K562 (cell line): ENCODE data around the gene TMCO4. TPM values are rescaled to one million over a fixed set of nuclear protein-coding genes. Genes with fewer than 3 reads are reported as not detected.

Experiments
- ATAC-seq: fragments of 200-7000 bp; cut with Tn5 transposase; 3 replicates; pipeline ENCODE4 v1.9.1; 2020; ENCODE audit warnings: moderate library complexity
- BruUV-seq: library from RNA; stranded (reverse); fragments of 400-500 nt; replicated peaks from 2 replicates; lab custom pipeline; 2021; lab: Mats Ljungman, UMichigan
- CTCF ChIA-PET: fragments of 300-600 bp; formaldehyde crosslinking; extraction: SDS; loops from one replicate; lab custom pipeline; 2021; ENCODE audit warnings: low intra/inter-chr PET ratio; lab: Yijun Ruan, JAX
- POLR2A ChIA-PET: fragments of 300-600, 350-650 bp; sonication (Branson Sonifier 250); formaldehyde crosslinking; extraction: SDS; loops from one replicate; lab custom pipeline; 2021; ENCODE audit warnings: antibody characterized with exemption, inconsistent platforms; lab: Yijun Ruan, JAX
- DNase-seq, 4 experiments: peaks; one replicate each; pipeline versions ENCODE4 v3.0.0 to v3.0.0-alpha.2; 2011 to 2018; ENCODE audit warnings: low spot score in 3 of 4, mixed read lengths in 3 of 4; ENCODE audit errors: extremely low read depth in 1 of 4
- FAIRE-seq: peaks from 2 replicates; lab custom pipeline; 2011; peaks lifted over from hg19 to GRCh38; lab: Jason Lieb, UNC
- H2AFZ ChIP-seq: 2 replicates; pipeline ENCODE4 v1.6.0; 2011; ENCODE audit warnings: low read depth, low read length, control low read depth, inconsistent platforms
- H3K27ac ChIP-seq: fragments of 200-600 bp; 3 replicates; pipeline ENCODE4 v1.8.0; 2011; ENCODE audit warnings: low read depth, mild to moderate bottlenecking, control low read depth, inconsistent platforms, low read length, moderate library complexity, mixed read lengths; ENCODE audit errors: extremely low read depth
- H3K27me3 ChIP-seq, 2 experiments: fragments of 300-600 bp in 1 of 2; 2 replicates in 1 of 2; 3 replicates in 1 of 2; pipeline versions ENCODE4 v1.6.0 to v1.8.0; 2011; ENCODE audit warnings: inconsistent platforms in 2 of 2, low read length in 2 of 2, mild to moderate bottlenecking in 1 of 2, mixed read lengths in 1 of 2, moderate library complexity in 1 of 2; ENCODE audit not compliant: control insufficient read depth in 2 of 2, insufficient read depth in 2 of 2
- H3K36me3 ChIP-seq: fragments of 300-600 bp; 3 replicates; pipeline ENCODE4 v1.8.0; 2011; ENCODE audit warnings: mild to moderate bottlenecking, low read length, inconsistent platforms; ENCODE audit not compliant: control insufficient read depth, insufficient read depth
- H3K4me1 ChIP-seq, 2 experiments: fragments of 200-600 bp in 1 of 2; replicated peaks in 1 of 2; 2 replicates in 1 of 2; 3 replicates in 1 of 2; pipeline versions ENCODE4 v1.5.1 to v1.8.0; 2011; ENCODE audit warnings: inconsistent platforms in 2 of 2, low read length in 2 of 2, mild to moderate bottlenecking in 1 of 2, mixed read lengths in 1 of 2, moderate library complexity in 1 of 2; ENCODE audit not compliant: control insufficient read depth in 2 of 2, insufficient read depth in 2 of 2
- H3K4me2 ChIP-seq: 2 replicates; pipeline ENCODE4 v1.6.1; 2011; ENCODE audit warnings: low read length, control low read depth, inconsistent platforms, mixed read lengths; ENCODE audit not compliant: insufficient read depth
- H3K4me3 ChIP-seq: fragments of 200-600 bp; sonication (generic), shearing (Covaris generic); 2 replicates; pipeline ENCODE4 v1.5.1; 2016; ENCODE audit warnings: control low read depth, inconsistent platforms
- H3K79me2 ChIP-seq: fragments of 200-600 bp; 3 replicates; pipeline ENCODE4 v1.8.0; 2011; ENCODE audit warnings: low read length, inconsistent platforms; ENCODE audit not compliant: control insufficient read depth, insufficient read depth
- H3K9ac ChIP-seq, 2 experiments: 2 replicates each; pipeline versions ENCODE4 v1.6.0 to v1.6.1; 2011; ENCODE audit warnings: low read depth in 2 of 2, low read length in 2 of 2, control low read depth in 1 of 2, inconsistent platforms in 1 of 2, mild to moderate bottlenecking in 1 of 2, mixed read lengths in 1 of 2; ENCODE audit not compliant: insufficient read depth in 1 of 2
- H3K9me1 ChIP-seq: one replicate; pipeline ENCODE4 v1.6.0; 2011; ENCODE audit warnings: inconsistent platforms, mild to moderate bottlenecking, low read length, moderate library complexity; ENCODE audit not compliant: control insufficient read depth, insufficient read depth
- H3K9me3 ChIP-seq: replicated peaks from 2 replicates; pipeline ENCODE4 v1.5.1; 2011; ENCODE audit warnings: low read depth, low read length, inconsistent platforms; ENCODE audit not compliant: control insufficient read depth, insufficient read depth
- H4K20me1 ChIP-seq: replicated peaks from 2 replicates; pipeline ENCODE4 v1.6.1; 2011; ENCODE audit warnings: low read length, inconsistent platforms, mixed read lengths; ENCODE audit not compliant: control insufficient read depth, insufficient read depth
- ADNP ChIP-seq: fragments of 200-800 bp; sonication (Bioruptor generic); IDR thresholded peaks from 2 replicates; pipeline ENCODE4 v1.6.1; 2016; ENCODE audit warnings: missing genetic modification characterization, missing compliant biosample characterization
- BCOR ChIP-seq: fragments of 450-650 bp; IDR thresholded peaks from 2 replicates; pipeline ENCODE4 v1.6.1; 2016
- BHLHE40 ChIP-seq: IDR thresholded peaks from 2 replicates; pipeline ENCODE4 v1.6.1; 2011; ENCODE audit warnings: low read length, improper control_type of control experiment
- CHD4 ChIP-seq: fragments of 200-600 bp; sonication (generic); IDR thresholded peaks from 3 replicates; pipeline ENCODE4 v1.6.1; 2012; ENCODE audit warnings: low read depth, mild to moderate bottlenecking, mixed read lengths, low read length, inconsistent platforms; ENCODE audit not compliant: insufficient read depth, insufficient replicate concordance, poor library complexity, severe bottlenecking
- NCOA4 ChIP-seq: fragments of 450-650 bp; IDR thresholded peaks from 2 replicates; pipeline ENCODE4 v1.6.1; 2018; ENCODE audit warnings: mild to moderate bottlenecking; ENCODE audit not compliant: partially characterized antibody
- NFRKB ChIP-seq: fragments of 450-650 bp; IDR thresholded peaks from 2 replicates; pipeline ENCODE4 v1.6.1; 2016; ENCODE audit warnings: low read depth
- RBFOX2 ChIP-seq: fragments of 200-400 bp; formaldehyde crosslinking; IDR thresholded peaks from 2 replicates; pipeline ENCODE4 v1.6.1; 2017; ENCODE audit warnings: low read depth, mild to moderate bottlenecking, low read length, moderate library complexity
- SIN3A ChIP-seq, 2 experiments: fragments of 150-350 bp in 1 of 2; IDR thresholded peaks; 2 replicates each; pipeline ENCODE4 v1.6.1; 2011 to 2016; ENCODE audit warnings: borderline replicate concordance in 2 of 2, low read depth in 2 of 2, low read length in 2 of 2, mild to moderate bottlenecking in 2 of 2, moderate library complexity in 2 of 2; ENCODE audit not compliant: control insufficient read depth in 1 of 2
- TBP ChIP-seq: optimal IDR thresholded peaks from 2 replicates; pipeline ENCODE3; 2011; ENCODE audit warnings: low read depth, low read length, improper control_type of control experiment
- TEAD2 ChIP-seq: fragments of 450-650 bp; IDR thresholded peaks from 2 replicates; pipeline ENCODE4 v1.6.1; 2016; ENCODE audit warnings: missing genetic modification characterization, control low read depth, missing compliant biosample characterization
- ZFP36 ChIP-seq: fragments of 150-350 bp; IDR thresholded peaks from 2 replicates; pipeline ENCODE4 v1.6.1; 2018; ENCODE audit warnings: low read length, low read depth; ENCODE audit not compliant: partially characterized antibody
- ZNF143 ChIP-seq: sonication (generic); formaldehyde crosslinking; IDR thresholded peaks from 2 replicates; pipeline ENCODE4 v1.9.0; 2022; ENCODE audit warnings: mild to moderate bottlenecking, missing genetic modification reagents
- ZNF263 ChIP-seq: sonication (generic); formaldehyde crosslinking; IDR thresholded peaks from 2 replicates; pipeline ENCODE4 v1.8.0; 2022; ENCODE audit warnings: mild to moderate bottlenecking, missing genetic modification reagents, borderline replicate concordance
- ZNF668 ChIP-seq: fragments of 250-450 bp; sonication (Bioruptor Pico); IDR thresholded peaks from 2 replicates; pipeline ENCODE4 v1.8.0; 2022; ENCODE audit warnings: mild to moderate bottlenecking, inconsistent platforms
- WGBS: fragments of 100-300 bp; shearing (Covaris generic); methylation state at CpG from one replicate; pipeline ENCODE4 v1.1.6; 2016; ENCODE audit warnings: low coverage, mixed read lengths; ENCODE audit not compliant: insufficient coverage; ENCODE audit errors: missing lambda C conversion rate; 5-methylcytosine and 5-hydroxymethylcytosine counted together
- in situ Hi-C: fragments of 300-500 bp; cut with MboI; formaldehyde crosslinking; loops from 4 replicates; pipeline ENCODE4 v1.15.0; 2018; ENCODE audit warnings: inconsistent platforms, mixed read lengths
- intact Hi-C: fragments of 100-400 bp; cut with micrococcal nuclease; formaldehyde crosslinking; loops from 2 replicates; pipeline ENCODE4 v1.14.2; 2022
- polyA plus RNA-seq, 8 experiments: library from polyadenylated mRNA; depleted of rRNA in 4 of 8; stranded (reverse) in 5 of 8; unstranded in 3 of 8; fragments of >200 nt; fragmentation: Nextera tagmentation in 2 of 8; fragmentation: Illumina TruSeq in 1 of 8; extraction: Ambion mirVana in 2 of 8; extraction: Trizol in 1 of 8; gene quantifications; 2 replicates each; pipeline versions ENCODE4 v1.2.1 to v1.2.3, GENCODE V29; 2011 to 2014; ENCODE audit warnings: inconsistent platforms in 1 of 8, missing spikeins in 1 of 8
- total RNA-seq, 7 experiments: library from RNA; depleted of rRNA in 6 of 7; stranded (reverse); fragments of >200 nt in 6 of 7; fragmentation: Illumina TruSeq in 2 of 7; extraction: Trizol in 2 of 7; gene quantifications; 2 replicates each; pipeline versions ENCODE4 v1.2.1 to v1.2.3, GENCODE V29; 2011 to 2021; ENCODE audit warnings: low replicate concordance in 1 of 7
- TF ChIP-seq, protein P1 (sequence below): fragments of 250-450 bp; sonication (Bioruptor Pico); IDR thresholded peaks from 2 replicates; pipeline ENCODE4 v1.4.0; 2020; ENCODE audit warnings: mild to moderate bottlenecking, moderate library complexity, borderline replicate concordance

The TMCO4 gene
- total and polyA plus RNA-seq, 9 of the 15 experiments (the other 6 are each of a cell fraction or from before 2014, with no cell fraction given), result 0.06 to 2.1 (median 1.2) TPM

DNA sequence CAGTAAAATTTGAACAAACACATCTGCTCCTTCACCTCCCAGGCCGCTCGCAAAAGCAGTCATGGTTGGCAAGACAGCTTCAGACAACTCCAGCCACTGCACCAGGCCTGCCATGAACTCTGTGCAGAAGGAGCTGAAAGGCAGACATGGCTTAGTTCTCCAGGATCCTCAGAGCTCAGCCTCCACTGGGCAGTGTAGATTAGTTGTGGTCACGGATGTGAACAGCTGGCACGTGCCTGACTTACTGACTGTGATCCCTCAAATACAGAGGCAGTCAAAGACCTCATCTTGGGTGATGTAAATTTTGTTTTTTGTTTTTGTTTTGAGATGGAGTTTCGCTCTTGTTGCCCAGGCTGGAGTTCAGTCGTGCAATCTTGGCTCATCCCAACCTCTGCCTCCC is 28.4 kb downstream of the TMCO4 start:
- ATAC-seq, result no peak
- POLR2A ChIA-PET, result interaction anchor here (1.2 kb wide), 1 partner anchor 16 kb away, joined by 3 read pairs; no protein-coding TSS in a partner anchor
- no TSS peak for BruUV-seq

DNA sequence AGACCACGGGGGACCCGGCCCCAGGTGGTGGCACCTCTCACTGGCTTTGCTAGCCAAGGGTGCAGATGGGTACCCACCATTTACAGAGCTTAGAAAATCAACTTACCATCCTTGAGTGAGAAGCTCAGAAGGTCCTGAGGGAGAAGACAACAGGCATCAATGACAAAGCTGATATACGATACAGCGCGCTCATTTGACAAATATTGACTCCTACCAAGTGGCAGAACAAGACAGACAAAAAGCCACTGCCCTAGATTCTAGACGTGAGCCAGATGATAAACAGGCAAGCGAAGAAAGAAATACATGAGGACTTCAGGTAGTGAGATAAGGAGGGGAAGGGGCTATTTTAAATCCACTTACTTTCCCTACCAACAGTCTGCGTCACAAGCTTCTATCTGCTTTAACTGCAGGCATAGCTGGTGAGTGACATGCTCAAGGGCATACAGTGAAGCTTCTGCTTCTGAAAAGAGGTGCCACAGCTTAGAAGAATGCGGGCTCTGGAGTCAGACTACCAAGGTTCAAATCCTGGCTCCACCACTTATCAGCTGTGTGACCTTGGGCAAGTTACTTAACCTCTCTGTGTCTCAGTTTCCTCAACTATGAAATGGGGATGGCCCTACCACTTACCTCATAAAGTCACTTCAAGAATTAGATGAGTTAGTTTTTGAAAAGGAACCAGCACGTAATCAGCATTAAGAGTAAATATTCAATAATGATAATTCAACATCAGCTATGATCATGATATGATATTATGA is 29.1 kb downstream of the TMCO4 start:
- BruUV-seq, result no TSS peak
- no peak overlapping the region for H3K27ac ChIP-seq
- no peak overlapping the region for H2AFZ ChIP-seq
- no peaks in the 10 kb centered on the region for H3K9me1 ChIP-seq
- peaks cover 32 to 70% of the 10 kb centered on the region in 2 experiments for H3K27me3 ChIP-seq
- intact Hi-C loops, result no loop called here
- H3K4me3 ChIP-seq, result no peak overlapping the region
- peaks cover 4% of the 10 kb centered on the region; the same call in 1 of the 2 replicates for H4K20me1 ChIP-seq
- H3K36me3 ChIP-seq, result no peaks in the 10 kb centered on the region
- in situ Hi-C loops, result no loop called here
- DNase-seq, result no peak
- no peak for ATAC-seq
- 0 out of 5 replicates have a peak, but pooled peaks cover 0 to 2% of the 10 kb centered on the region in 2 experiments for H3K4me1 ChIP-seq
- no peaks in the 10 kb centered on the region for H3K9me3 ChIP-seq
- WGBS, result 31% methylated on average over 10 of the region's 10 CpGs
- H3K79me2 ChIP-seq, result no peaks in the 10 kb centered on the region
- H3K4me2 ChIP-seq, result no peak overlapping the region
- ChIA-PET CTCF (no interaction called here), POLR2A (interaction anchor here (0.7 to 1.2 kb wide), 4 partner anchors 8 to 742 kb away, joined by 3 to 4 read pairs (median 3); no protein-coding TSS in a partner anchor)
- H3K9ac ChIP-seq, result no peak overlapping the region
- FAIRE-seq, result no peak
- TF ChIP-seq, protein P1, sequence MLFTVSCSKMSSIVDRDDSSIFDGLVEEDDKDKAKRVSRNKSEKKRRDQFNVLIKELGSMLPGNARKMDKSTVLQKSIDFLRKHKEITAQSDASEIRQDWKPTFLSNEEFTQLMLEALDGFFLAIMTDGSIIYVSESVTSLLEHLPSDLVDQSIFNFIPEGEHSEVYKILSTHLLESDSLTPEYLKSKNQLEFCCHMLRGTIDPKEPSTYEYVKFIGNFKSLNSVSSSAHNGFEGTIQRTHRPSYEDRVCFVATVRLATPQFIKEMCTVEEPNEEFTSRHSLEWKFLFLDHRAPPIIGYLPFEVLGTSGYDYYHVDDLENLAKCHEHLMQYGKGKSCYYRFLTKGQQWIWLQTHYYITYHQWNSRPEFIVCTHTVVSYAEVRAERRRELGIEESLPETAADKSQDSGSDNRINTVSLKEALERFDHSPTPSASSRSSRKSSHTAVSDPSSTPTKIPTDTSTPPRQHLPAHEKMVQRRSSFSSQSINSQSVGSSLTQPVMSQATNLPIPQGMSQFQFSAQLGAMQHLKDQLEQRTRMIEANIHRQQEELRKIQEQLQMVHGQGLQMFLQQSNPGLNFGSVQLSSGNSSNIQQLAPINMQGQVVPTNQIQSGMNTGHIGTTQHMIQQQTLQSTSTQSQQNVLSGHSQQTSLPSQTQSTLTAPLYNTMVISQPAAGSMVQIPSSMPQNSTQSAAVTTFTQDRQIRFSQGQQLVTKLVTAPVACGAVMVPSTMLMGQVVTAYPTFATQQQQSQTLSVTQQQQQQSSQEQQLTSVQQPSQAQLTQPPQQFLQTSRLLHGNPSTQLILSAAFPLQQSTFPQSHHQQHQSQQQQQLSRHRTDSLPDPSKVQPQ, result no peak
- TF ChIP-seq ZNF263 (CRISPR knock-in tag) (no peak), TEAD2 (no peak), TBP (no peak), RBFOX2 (no peak), CHD4 (peak; percentile 48), ADNP (tag) (peak; percentile 85), ZNF143 (CRISPR knock-in tag) (no peak), BCOR (peak; percentile 91), ZFP36 (peak; percentile 84), NFRKB (no peak)

More for the DNA sequence above, 28.4 kb downstream of the TMCO4 start:
- H3K4me3 ChIP-seq, result no peak overlapping the region
- no peak overlapping the region for H3K4me2 ChIP-seq
- intact Hi-C loops, result no loop called here
- peak; percentile 48 for FAIRE-seq
- no peaks in the 10 kb centered on the region for H3K36me3 ChIP-seq
- CTCF ChIA-PET, result no interaction called here
- under 1% methylated on average over 6 of the region's 6 CpGs for WGBS
- H3K27ac ChIP-seq, result no peak overlapping the region
- in situ Hi-C loops, result no loop called here
- H3K9me1 ChIP-seq, result no peaks in the 10 kb centered on the region
- DNase-seq, result no peak
- H3K79me2 ChIP-seq, result no peaks in the 10 kb centered on the region
- TF ChIP-seq NCOA4, result no peak
- TF ChIP-seq SIN3A (IDR thresholded peaks at IDR 0.05; ENCODE audit: borderline replicate concordance in 2 of 2, control insufficient read depth in 1 of 2, low read depth in 2 of 2, low read length in 2 of 2), result no peak
- no peak for TF ChIP-seq ZNF668
- peak; percentile 74 for TF ChIP-seq BHLHE40
- TF ChIP-seq, all 486 proteins: peak for 1
- H3K4me1 ChIP-seq, result 0 out of 5 replicates have a peak, but pooled peaks cover 0 to 2% of the 10 kb centered on the region in 2 experiments
- peaks cover 2% of the 10 kb centered on the region; the same call in 1 of the 2 replicates for H4K20me1 ChIP-seq
- H3K27me3 ChIP-seq, result peaks cover 34 to 66% of the 10 kb centered on the region in 2 experiments
- H3K9ac ChIP-seq, result no peak overlapping the region
- H3K9me3 ChIP-seq, result no peaks in the 10 kb centered on the region
- H2AFZ ChIP-seq, result no peak overlapping the region
